IPS DF 6.9 (cell line): ENCODE data around the gene TTLL3.
A peak's percentile ranks its signal among the peaks of the same experiment; 100 is the strongest.

Experiments
- DNase-seq: peaks from one replicate; pipeline ENCODE4 v3.0.0-alpha.2; 2013; ENCODE audit warnings: low read depth, low spot score
- H3K27ac ChIP-seq: one replicate; pipeline ENCODE4 v1.5.1; 2013; ENCODE audit warnings: low read length, control low read depth
- H3K27me3 ChIP-seq: 2 replicates; pipeline ENCODE4 v1.6.1; 2013; ENCODE audit warnings: mild to moderate bottlenecking, low read length; ENCODE audit not compliant: control insufficient read depth, insufficient read depth
- H3K36me3 ChIP-seq: 2 replicates; pipeline ENCODE4 v1.6.1; 2013; ENCODE audit warnings: low read length; ENCODE audit not compliant: control insufficient read depth, insufficient read depth
- H3K4me1 ChIP-seq: 2 replicates; pipeline ENCODE4 v1.6.1; 2013; ENCODE audit warnings: low read length; ENCODE audit not compliant: control insufficient read depth, insufficient read depth
- H3K4me3 ChIP-seq: 2 replicates; pipeline ENCODE4 v1.5.1; 2013; ENCODE audit warnings: mild to moderate bottlenecking, low read length
- H3K9me3 ChIP-seq: 2 replicates; pipeline ENCODE4 v1.6.1; 2013; ENCODE audit warnings: low read length, inconsistent platforms; ENCODE audit not compliant: control insufficient read depth, insufficient read depth
- WGBS: extraction: QIAGEN DNeasy Blood & Tissue Kit; methylation state at CpG from one replicate; pipeline ENCODE4 v1.1.7; 2013; ENCODE audit warnings: mixed read lengths, missing lambda C conversion rate; ENCODE audit not compliant: insufficient read length, insufficient coverage; 5-methylcytosine and 5-hydroxymethylcytosine counted together

TTLL3 gene

GRCh38 chr3:9806137-9806536, 3.9 kb upstream of the TTLL3 start:
- no peak for DNase-seq
- Histone ChIP-seq H3K27ac (no peak overlapping the region), H3K27me3 (peaks cover 3% of the 10 kb centered on the region; the same call in 1 of the 2 replicates), H3K36me3 (peaks cover 35% of the 10 kb centered on the region), H3K9me3 (no peaks in the 10 kb centered on the region), H3K4me1 (no peaks in the 10 kb centered on the region), H3K4me3 (no peak overlapping the region)
- no CpG with 5 or more reads among the region's 12 CpGs for WGBS

GRCh38 chr3:9806688-9807589, 3.1 kb upstream of the TTLL3 start:
- H3K4me1 ChIP-seq: no peaks in the 10 kb centered on the region
- peaks cover 6% of the 10 kb centered on the region; the same call in 1 of the 2 replicates for H3K27me3 ChIP-seq
- DNase-seq: no peak
- no peak overlapping the region for H3K4me3 ChIP-seq
- no peaks in the 10 kb centered on the region for H3K9me3 ChIP-seq
- WGBS: no CpG with 5 or more reads among the region's 7 CpGs
- peaks cover 29% of the 10 kb centered on the region for H3K36me3 ChIP-seq
- no peak overlapping the region for H3K27ac ChIP-seq

GRCh38 chr3:9807981-9808344, 2.1 kb upstream of the TTLL3 start:
- no peaks in the 10 kb centered on the region for H3K9me3 ChIP-seq
- peaks cover 6% of the 10 kb centered on the region; the same call in 1 of the 2 replicates for H3K27me3 ChIP-seq
- no peak overlapping the region for H3K4me3 ChIP-seq
- no CpG with 5 or more reads among the region's 2 CpGs for WGBS
- peaks cover 27% of the 10 kb centered on the region for H3K36me3 ChIP-seq
- no peaks in the 10 kb centered on the region for H3K4me1 ChIP-seq
- no peak for DNase-seq
- H3K27ac ChIP-seq: no peak overlapping the region

GRCh38 chr3:9808345-9809037, 1.6 kb upstream of the TTLL3 start:
- no CpG with 5 or more reads among the region's 7 CpGs for WGBS
- DNase-seq: no peak

GRCh38 chr3:9809239-9809614, 835 bp upstream of the TTLL3 start:
- Histone ChIP-seq H3K9me3 (no peaks in the 10 kb centered on the region), H3K4me1 (no peaks in the 10 kb centered on the region), H3K4me3 (no peak overlapping the region; the same call in 1 of the 2 replicates), H3K36me3 (peaks cover 14% of the 10 kb centered on the region), H3K27me3 (peaks cover 6% of the 10 kb centered on the region; the same call in 1 of the 2 replicates), H3K27ac (no peak overlapping the region)
- no peak for DNase-seq
- WGBS: no CpG with 5 or more reads among the region's 4 CpGs

More at GRCh38 chr3:9808345-9809037, 1.6 kb upstream of the TTLL3 start:
- H3K27ac ChIP-seq: no peak overlapping the region
- no peaks in the 10 kb centered on the region for H3K9me3 ChIP-seq
- H3K27me3 ChIP-seq: peaks cover 6% of the 10 kb centered on the region; the same call in 1 of the 2 replicates
- H3K36me3 ChIP-seq: peaks cover 21% of the 10 kb centered on the region
- H3K4me1 ChIP-seq: no peaks in the 10 kb centered on the region
- no peak overlapping the region for H3K4me3 ChIP-seq

GRCh38 chr3:9810433-9810770, 340 bp downstream of the TTLL3 start:
- H3K9me3 ChIP-seq: no peaks in the 10 kb centered on the region
- H3K27ac ChIP-seq: no peak overlapping the region
- DNase-seq: no peak
- no peaks in the 10 kb centered on the region for H3K4me1 ChIP-seq
- peaks cover 6% of the 10 kb centered on the region; the same call in 1 of the 2 replicates for H3K27me3 ChIP-seq
- WGBS: no CpG with 5 or more reads among the region's 18 CpGs
- peaks cover 7% of the 10 kb centered on the region for H3K36me3 ChIP-seq
- H3K4me3 ChIP-seq: peak overlapping the region; percentile 62; the same call in 1 of the 2 replicates

- H3K27me3 ChIP-seq: peaks cover 6% of the 10 kb centered on the region; the same call in 1 of the 2 replicates
- DNase-seq: no peak
- 100% methylated on average over 1 of the region's 10 CpGs for WGBS
- no peak overlapping the region for H3K4me3 ChIP-seq
- H3K9me3 ChIP-seq: no peaks in the 10 kb centered on the region
- no peaks in the 10 kb centered on the region for H3K4me1 ChIP-seq
- H3K36me3 ChIP-seq: peaks cover 4% of the 10 kb centered on the region
- no peak overlapping the region for H3K27ac ChIP-seq
Measured at GRCh38 chr3:9810846-9811245, 784 bp downstream of the TTLL3 start.

GRCh38 chr3:9812870-9813483, 2.9 kb downstream of the TTLL3 start:
- H3K36me3 ChIP-seq: no peaks in the 10 kb centered on the region

GRCh38 chr3:9815986-9816385, 5.9 kb downstream of the TTLL3 start:
- H3K36me3 ChIP-seq: no peaks in the 10 kb centered on the region
- DNase-seq: no peak
- H3K27me3 ChIP-seq: peaks cover 5% of the 10 kb centered on the region; the same call in 1 of the 2 replicates
- no peak overlapping the region for H3K27ac ChIP-seq
- H3K9me3 ChIP-seq: no peaks in the 10 kb centered on the region
- H3K4me1 ChIP-seq: no peaks in the 10 kb centered on the region
- no CpG with 5 or more reads among the region's 9 CpGs for WGBS
- H3K4me3 ChIP-seq: no peak overlapping the region

More at GRCh38 chr3:9812870-9813483, 2.9 kb downstream of the TTLL3 start:
- H3K9me3 ChIP-seq: no peaks in the 10 kb centered on the region
- WGBS: no CpG with 5 or more reads among the region's 9 CpGs
- H3K27me3 ChIP-seq: peaks cover 6% of the 10 kb centered on the region; the same call in 1 of the 2 replicates
- H3K4me1 ChIP-seq: no peaks in the 10 kb centered on the region
- H3K27ac ChIP-seq: no peak overlapping the region
- DNase-seq: no peak
- H3K4me3 ChIP-seq: no peak overlapping the region

GRCh38 chr3:9817436-9817835, 7.4 kb downstream of the TTLL3 start:
- no CpG with 5 or more reads among the region's 6 CpGs for WGBS
- DNase-seq: no peak
- no peaks in the 10 kb centered on the region for H3K27me3 ChIP-seq
- H3K4me1 ChIP-seq: no peaks in the 10 kb centered on the region
- no peaks in the 10 kb centered on the region for H3K9me3 ChIP-seq
- no peaks in the 10 kb centered on the region for H3K36me3 ChIP-seq
- H3K4me3 ChIP-seq: no peak overlapping the region
- no peak overlapping the region for H3K27ac ChIP-seq
